OCI-M2 (cell line): ENCODE results near the gene CHMP4A.
A peak's percentile ranks its signal among the peaks of the same experiment; 100 is the strongest.
"Not testable (repeated sequence)": the region's sequence is repeated elsewhere in the genome, so short reads cannot be mapped to it uniquely, and the experiment has no call there.

Experiments used
- DNase-seq: peaks from one replicate; lab custom pipeline; 2025; ENCODE audit not compliant: unreplicated experiment; lab: John Stamatoyannopoulos, UW

CHMP4A gene

GRCh38 chr14:24226473-24226872 lies 13.2 kb upstream of the CHMP4A start:
- no peak for DNase-seq

DNA sequence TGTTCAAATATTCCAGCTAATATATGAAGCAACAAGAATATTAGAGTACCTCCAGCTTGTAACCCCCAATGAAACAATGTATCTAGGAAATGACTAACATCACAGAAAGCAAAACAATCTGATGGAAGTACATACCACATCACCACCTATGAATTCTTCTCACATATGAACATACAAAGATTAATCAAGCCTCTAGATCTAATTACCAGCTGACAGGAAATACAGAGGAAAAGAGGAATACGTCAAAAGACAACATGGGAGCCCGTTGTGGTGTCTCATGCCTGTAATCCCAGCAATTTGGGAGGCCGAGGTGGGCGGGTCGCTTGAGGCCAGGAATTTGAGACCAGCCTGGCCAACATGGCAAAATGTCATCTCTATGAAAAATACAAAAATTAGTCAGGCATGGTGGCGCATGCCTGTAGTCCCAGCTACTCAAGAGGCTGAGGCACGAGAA lies 11.4 kb upstream of the CHMP4A start:
- DNase-seq, result no peak

- DNase-seq, result not testable (repeated sequence)
Observed at GRCh38 chr14:24222987-24223386, 9.7 kb upstream of the CHMP4A start.

- DNase-seq, result no peak
Observed at GRCh38 chr14:24219521-24219920, 6.2 kb upstream of the CHMP4A start.

DNA sequence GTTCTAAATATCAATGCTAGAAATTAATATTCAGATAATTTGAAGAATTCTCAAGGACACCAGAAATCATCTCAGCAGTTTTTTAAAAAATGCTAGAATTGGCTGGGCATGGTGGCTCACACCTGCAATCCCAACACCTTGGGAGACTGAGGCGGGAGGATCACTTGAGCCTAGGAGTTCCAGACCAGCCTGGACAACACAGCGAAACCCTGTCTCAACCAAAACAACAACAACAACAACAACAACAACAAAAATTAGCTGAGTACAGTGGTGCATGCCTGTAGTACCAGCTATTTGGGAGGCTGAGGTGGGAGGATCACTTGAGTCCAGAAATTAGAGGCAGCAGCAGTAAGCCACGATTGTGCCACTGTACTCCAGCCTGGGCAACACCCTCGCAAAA lies 5.8 kb upstream of the CHMP4A start:
- DNase-seq, result no peak

GRCh38 chr14:24216876-24217275 lies 3.6 kb upstream of the CHMP4A start:
- not testable (repeated sequence) for DNase-seq

- DNase-seq, result no peak
Observed at GRCh38 chr14:24216345-24216699, 3.0 kb upstream of the CHMP4A start.

GRCh38 chr14:24215495-24216344 lies 2.4 kb upstream of the CHMP4A start, which contains the start of gene MDP1:
MDP1 (minus strand) TSS chr14:24216066; CDS start chr14:24215955, 111 bp downstream.
- DNase-seq, result peak; percentile 70

GRCh38 chr14:24213866-24214662 lies 776 bp upstream of the CHMP4A start:
- no peak for DNase-seq

DNA sequence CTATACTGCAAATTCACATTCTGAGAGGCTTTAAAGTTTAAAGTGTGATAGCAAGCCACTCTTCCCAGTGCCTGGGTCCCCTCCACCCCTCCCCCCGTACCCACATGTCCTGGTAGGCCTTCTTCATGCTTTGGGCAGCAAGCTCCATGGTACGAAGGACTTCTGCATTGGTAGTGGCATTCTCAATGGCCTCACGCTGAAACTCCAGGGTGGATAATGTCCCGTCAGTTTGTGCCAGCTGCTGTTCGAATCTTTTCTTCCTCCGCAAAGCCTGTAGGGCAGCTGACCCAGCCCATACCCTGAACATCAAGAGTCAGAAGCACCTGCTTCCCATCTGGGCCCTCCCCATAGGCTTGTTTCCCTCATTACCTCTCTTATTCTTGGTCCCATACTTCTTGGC lies 2.0 kb downstream of the CHMP4A start:
- DNase-seq, result no peak

- no peak for DNase-seq
Observed at GRCh38 chr14:24207625-24208024, 5.7 kb downstream of the CHMP4A start.

DNA sequence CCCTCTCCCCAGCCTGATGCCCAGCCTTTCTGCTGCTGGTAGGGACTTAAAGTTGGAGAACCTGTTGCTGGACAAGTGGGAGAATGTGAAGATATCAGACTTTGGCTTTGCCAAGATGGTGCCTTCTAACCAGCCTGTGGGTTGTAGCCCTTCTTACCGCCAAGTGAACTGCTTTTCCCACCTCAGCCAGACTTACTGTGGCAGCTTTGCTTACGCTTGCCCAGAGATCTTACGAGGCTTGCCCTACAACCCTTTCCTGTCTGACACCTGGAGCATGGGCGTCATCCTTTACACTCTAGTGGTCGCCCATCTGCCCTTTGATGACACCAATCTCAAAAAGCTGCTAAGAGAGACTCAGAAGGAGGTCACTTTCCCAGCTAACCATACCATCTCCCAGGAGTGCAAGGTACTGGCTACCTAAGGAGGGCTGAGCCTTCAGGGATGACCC lies 6.2 kb downstream of the CHMP4A start:
- DNase-seq, result no peak

DNA sequence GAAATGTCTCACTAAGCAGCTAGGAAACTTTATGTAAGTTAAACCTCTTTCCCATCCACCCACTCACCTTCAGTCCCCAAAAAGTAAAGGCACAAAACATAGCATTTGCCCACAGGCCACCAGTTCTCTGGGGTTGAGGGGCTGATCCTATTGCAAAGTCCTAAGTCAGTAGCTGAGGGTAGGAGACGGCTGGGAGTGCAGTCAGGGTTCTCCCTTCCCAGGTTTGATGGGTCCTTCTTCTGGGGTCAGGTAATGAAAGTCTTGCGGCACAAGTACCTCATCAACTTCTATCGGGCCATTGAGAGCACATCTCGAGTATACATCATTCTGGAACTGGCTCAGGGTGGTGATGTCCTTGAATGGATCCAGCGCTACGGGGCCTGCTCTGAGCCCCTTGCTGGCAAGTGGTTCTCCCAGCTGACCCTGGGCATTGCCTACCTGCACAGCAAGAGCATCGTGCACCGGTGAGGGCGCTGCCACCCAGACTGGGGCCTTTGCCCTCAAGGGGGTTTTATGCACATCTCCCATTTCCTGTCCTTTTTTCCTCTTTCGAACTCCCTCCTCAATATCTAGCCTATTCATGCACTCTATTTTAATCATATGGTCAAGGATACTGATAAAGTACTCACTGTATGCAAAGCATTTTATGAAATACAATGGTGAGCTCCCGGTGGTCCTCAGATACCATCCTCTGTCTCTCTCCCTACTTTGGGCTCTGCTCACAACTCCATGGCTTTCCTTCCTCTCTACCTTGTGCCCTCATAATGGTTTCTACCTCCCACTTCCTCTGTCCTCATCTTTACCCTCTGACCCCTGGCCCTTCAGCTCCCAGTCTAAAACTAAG lies 6.8 kb downstream of the CHMP4A start:
- DNase-seq, result no peak

DNA sequence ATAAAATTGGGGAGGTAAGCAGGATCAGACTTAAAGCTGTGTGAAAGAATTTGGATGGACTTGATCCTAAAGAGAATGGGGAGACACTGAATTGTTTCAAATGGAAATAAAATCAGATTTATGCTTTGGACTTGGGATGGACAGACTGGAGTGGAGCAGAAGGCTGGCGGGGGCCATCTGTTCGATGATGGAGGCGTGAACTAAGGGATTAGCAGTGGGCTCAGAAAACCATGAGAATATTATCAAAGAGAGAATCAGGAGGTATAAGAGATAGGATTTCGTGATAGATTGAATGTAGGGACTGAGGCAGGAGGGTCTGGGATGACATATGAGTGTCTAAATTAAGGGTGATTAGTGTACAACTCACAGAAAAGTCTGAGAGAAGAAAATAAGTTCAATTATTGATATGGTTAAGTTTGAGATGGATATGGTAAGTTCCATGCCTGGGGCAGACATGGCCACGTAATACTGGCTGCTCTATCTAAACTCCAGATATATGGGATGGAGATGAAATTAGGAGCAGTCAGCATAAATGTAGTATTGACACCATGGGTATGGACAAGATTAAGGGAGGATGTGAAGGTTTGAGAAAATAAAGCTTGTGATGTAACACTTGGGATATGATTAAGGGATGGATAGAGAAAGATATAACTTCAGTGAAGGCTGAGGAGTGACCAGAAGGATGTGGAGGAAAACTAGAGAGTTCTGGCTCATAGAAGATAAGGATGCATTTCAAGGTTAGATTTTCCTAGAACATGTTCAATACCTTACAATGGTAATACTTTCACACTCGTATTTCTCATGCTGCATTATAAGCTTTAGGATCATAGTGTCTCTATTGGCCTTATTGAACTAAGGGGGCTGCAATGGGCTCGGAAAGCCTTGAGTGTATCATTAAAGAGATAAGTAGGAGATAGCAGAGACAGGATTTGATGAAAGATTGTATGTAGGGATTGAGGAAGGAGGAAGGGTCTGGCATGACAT lies 8.8 kb downstream of the CHMP4A start:
- no peak for DNase-seq

- not testable (repeated sequence) for DNase-seq
Observed at GRCh38 chr14:24203249-24203886, 9.9 kb downstream of the CHMP4A start.

- not testable (repeated sequence) for DNase-seq
Observed at GRCh38 chr14:24202538-24202937, 10.8 kb downstream of the CHMP4A start.

DNA sequence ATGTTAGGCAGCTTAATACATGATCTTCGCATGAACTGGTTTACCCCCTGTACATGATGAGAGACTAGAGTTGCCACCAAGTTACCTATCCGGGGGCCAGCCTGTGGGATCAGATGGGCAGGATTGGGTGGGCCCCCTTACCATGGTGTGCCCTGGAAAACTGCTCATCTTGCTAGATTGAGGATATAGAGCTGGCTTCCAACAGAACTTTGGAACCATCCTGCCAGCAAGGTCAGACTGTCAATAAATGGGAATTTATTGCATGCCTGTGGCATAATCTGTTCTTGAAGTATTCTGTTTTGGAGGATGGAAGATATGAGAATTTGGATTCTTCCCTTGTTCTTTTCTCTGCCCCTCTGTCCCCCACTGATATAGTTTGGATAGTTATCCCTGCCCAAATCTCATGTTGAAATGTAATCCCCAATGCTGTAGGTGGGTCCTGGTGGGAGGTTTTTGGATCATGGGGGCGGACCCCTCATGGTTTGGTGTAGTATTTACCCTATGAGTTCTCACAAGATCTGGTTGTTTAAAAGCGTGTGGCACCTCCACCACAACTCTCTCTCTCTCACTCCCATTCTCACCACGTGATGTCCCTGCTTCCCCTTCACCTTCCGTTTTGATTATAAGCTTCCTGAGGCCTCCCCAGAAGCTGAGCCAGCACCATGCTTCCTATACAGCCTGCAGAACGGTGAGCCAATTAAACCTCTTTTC lies 14.3 kb downstream of the CHMP4A start:
- DNase-seq, result no peak

GRCh38 chr14:24197056-24197450 lies 16.2 kb downstream of the CHMP4A start:
- no peak for DNase-seq
